DND-41 (cell line): Measurements from ENCODE around the gene IRF1.

Experiments
- ATAC-seq: fragments of 200-7000 bp; cut with Tn5 transposase; 3 replicates; pipeline ENCODE4 v1.9.1; 2021; ENCODE audit warnings: low read depth; ENCODE audit not compliant: insufficient read depth
- DNase-seq: peaks from one replicate; pipeline ENCODE4 v3.0.0-alpha.2; 2020
- H2AFZ ChIP-seq: 2 replicates; pipeline ENCODE4 v1.6.0; 2012; ENCODE audit warnings: low read depth, low read length
- H3K27ac ChIP-seq: 2 replicates; pipeline ENCODE4 v1.5.1; 2012; ENCODE audit warnings: low read length, inconsistent platforms
- H3K27me3 ChIP-seq: fragments of 200-600 bp; sonication (generic); 2 replicates; pipeline ENCODE4 v1.6.0; 2012; ENCODE audit warnings: low read length, mild to moderate bottlenecking, inconsistent platforms; ENCODE audit not compliant: insufficient read depth, poor library complexity
- H3K36me3 ChIP-seq: 2 replicates; pipeline ENCODE4 v1.5.1; 2012; ENCODE audit warnings: low read length, inconsistent platforms; ENCODE audit not compliant: insufficient read depth
- H3K4me1 ChIP-seq: 2 replicates; pipeline ENCODE4 v1.5.1; 2012; ENCODE audit warnings: mild to moderate bottlenecking, low read length; ENCODE audit not compliant: insufficient read depth
- H3K4me2 ChIP-seq: 2 replicates; pipeline ENCODE4 v1.6.0; 2012; ENCODE audit warnings: mild to moderate bottlenecking, moderate library complexity, low read length, inconsistent platforms; ENCODE audit not compliant: insufficient read depth
- H3K4me3 ChIP-seq, 2 experiments: fragments of 200-600 bp in 1 of 2; shearing (Covaris generic) in 1 of 2; 2 replicates each; pipeline ENCODE4 v1.5.1; 2012 to 2016; ENCODE audit warnings: inconsistent platforms in 2 of 2, low read length in 2 of 2, mild to moderate bottlenecking in 2 of 2, low read depth in 1 of 2, moderate library complexity in 1 of 2
- H3K79me2 ChIP-seq: 2 replicates; pipeline ENCODE4 v1.6.0; 2012; ENCODE audit warnings: low read length, inconsistent platforms; ENCODE audit not compliant: insufficient read depth
- H3K9ac ChIP-seq: 2 replicates; pipeline ENCODE4 v1.6.0; 2012; ENCODE audit warnings: low read depth, mild to moderate bottlenecking, inconsistent platforms, low read length, moderate library complexity
- H3K9me3 ChIP-seq: 2 replicates; pipeline ENCODE4 v1.5.1; 2012; ENCODE audit warnings: low read length, moderate library complexity, mild to moderate bottlenecking, inconsistent platforms; ENCODE audit not compliant: insufficient read depth, severe bottlenecking
- H4K20me1 ChIP-seq: 2 replicates; pipeline ENCODE4 v1.6.0; 2012; ENCODE audit warnings: low read length; ENCODE audit not compliant: insufficient read depth
- CTCF ChIP-seq: IDR thresholded peaks from 2 replicates; pipeline ENCODE4 v1.5.1; 2012; ENCODE audit warnings: borderline replicate concordance, low read length, moderate library complexity, mild to moderate bottlenecking; ENCODE audit not compliant: poor library complexity, severe bottlenecking; ENCODE audit errors: extremely low read depth
- EZH2 ChIP-seq: IDR thresholded peaks from 3 replicates; pipeline ENCODE4 v1.6.1; 2012; ENCODE audit warnings: borderline replicate concordance, low read depth, mild to moderate bottlenecking, moderate library complexity, low read length, inconsistent platforms; ENCODE audit not compliant: severe bottlenecking

The IRF1 gene

GRCh38 chr5:132471944-132472343 lies 18.6 kb downstream of the IRF1 start:
- no peak for ATAC-seq
- Histone ChIP-seq H3K4me2 (no peak overlapping the region), H2AFZ (no peak overlapping the region), H3K79me2 (peaks cover 95% of the 10 kb centered on the region), H3K9ac (no peak overlapping the region), H4K20me1 (0 out of 2 replicates have a peak, but pooled peaks cover 6% of the 10 kb centered on the region), H3K4me3 (no peak overlapping the region), H3K9me3 (no peaks in the 10 kb centered on the region), H3K36me3 (peaks cover 86% of the 10 kb centered on the region), H3K27me3 (no peaks in the 10 kb centered on the region), H3K27ac (peak overlapping the region; percentile 75), H3K4me1 (peaks cover 54% of the 10 kb centered on the region)
- TF ChIP-seq EZH2 (no peak), CTCF (no peak)
- no peak for DNase-seq

- Histone ChIP-seq H3K4me3 (no peak overlapping the region), H3K79me2 (peaks cover 92% of the 10 kb centered on the region), H4K20me1 (0 out of 2 replicates have a peak, but pooled peaks cover 6% of the 10 kb centered on the region), H3K9ac (no peak overlapping the region), H2AFZ (no peak overlapping the region), H3K9me3 (no peaks in the 10 kb centered on the region), H3K27ac (peak overlapping the region; percentile 75), H3K4me1 (peaks cover 60% of the 10 kb centered on the region), H3K36me3 (peaks cover 83% of the 10 kb centered on the region), H3K27me3 (no peaks in the 10 kb centered on the region), H3K4me2 (no peak overlapping the region)
- TF ChIP-seq CTCF (no peak), EZH2 (no peak)
- DNase-seq (no peak), ATAC-seq (no peak)
Observed at GRCh38 chr5:132471151-132471907, 19.2 kb downstream of the IRF1 start.

- TF ChIP-seq EZH2 (no peak), CTCF (no peak)
- no peak overlapping the region for H2AFZ ChIP-seq
- H3K79me2 ChIP-seq, result peaks cover 85% of the 10 kb centered on the region
- no peak for DNase-seq
- H3K9me3 ChIP-seq, result no peaks in the 10 kb centered on the region
- H3K4me2 ChIP-seq, result no peak overlapping the region
- peak overlapping the region; percentile 75 for H3K27ac ChIP-seq
- H3K27me3 ChIP-seq, result no peaks in the 10 kb centered on the region
- H3K9ac ChIP-seq, result no peak overlapping the region
- no peak for ATAC-seq
- H4K20me1 ChIP-seq, result 0 out of 2 replicates have a peak, but pooled peaks cover 6% of the 10 kb centered on the region
- peaks cover 76% of the 10 kb centered on the region for H3K36me3 ChIP-seq
- no peak overlapping the region for H3K4me3 ChIP-seq
- H3K4me1 ChIP-seq, result peaks cover 66% of the 10 kb centered on the region
Observed at GRCh38 chr5:132470596-132470995, 20.0 kb downstream of the IRF1 start.
